GM19397 (cell line): Measurements from ENCODE around the gene SYT13.

ENCODE experiments used
- ATAC-seq: cut with Tn5 transposase; IDR thresholded peaks from one replicate; pipeline ENCODE4 v1.9.1; 2021; ENCODE audit warnings: mild to moderate bottlenecking, moderate library complexity; ENCODE audit not compliant: unreplicated experiment

The SYT13 gene, protein sequence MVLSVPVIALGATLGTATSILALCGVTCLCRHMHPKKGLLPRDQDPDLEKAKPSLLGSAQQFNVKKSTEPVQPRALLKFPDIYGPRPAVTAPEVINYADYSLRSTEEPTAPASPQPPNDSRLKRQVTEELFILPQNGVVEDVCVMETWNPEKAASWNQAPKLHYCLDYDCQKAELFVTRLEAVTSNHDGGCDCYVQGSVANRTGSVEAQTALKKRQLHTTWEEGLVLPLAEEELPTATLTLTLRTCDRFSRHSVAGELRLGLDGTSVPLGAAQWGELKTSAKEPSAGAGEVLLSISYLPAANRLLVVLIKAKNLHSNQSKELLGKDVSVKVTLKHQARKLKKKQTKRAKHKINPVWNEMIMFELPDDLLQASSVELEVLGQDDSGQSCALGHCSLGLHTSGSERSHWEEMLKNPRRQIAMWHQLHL

DNA sequence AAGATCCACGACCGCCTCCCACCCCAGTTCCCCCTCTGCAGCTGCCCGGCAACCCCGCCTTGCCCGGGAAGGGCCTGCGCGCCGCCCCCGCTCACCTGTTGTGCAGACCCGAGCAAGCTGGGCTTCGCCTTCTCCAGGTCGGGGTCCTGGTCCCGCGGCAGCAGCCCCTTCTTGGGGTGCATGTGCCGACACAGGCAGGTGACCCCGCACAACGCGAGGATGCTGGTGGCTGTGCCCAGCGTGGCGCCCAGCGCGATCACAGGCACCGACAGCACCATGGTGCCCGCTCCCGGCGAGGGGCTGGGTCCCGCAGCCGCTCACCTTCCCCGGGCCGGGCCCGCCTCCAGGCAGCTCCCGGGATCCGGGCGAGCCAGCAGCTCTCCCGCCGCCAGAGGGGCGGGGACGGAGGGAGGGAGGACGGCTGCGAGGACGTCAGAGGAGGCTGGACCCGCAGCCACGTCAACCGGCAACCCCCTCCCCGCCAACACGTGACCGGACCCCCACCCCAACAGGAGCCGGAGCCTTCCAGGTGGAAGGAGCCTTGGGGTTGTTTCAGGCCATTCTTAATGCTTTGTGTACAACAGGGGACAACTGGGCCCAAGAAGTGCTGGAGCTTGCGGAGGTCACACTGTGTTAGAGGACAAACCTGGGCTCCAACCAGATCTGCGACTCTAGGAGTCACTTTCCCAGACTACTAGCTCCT, at the start of gene SYT13:
Gene SYT13 (minus strand): TSS at position 412 of the 703 bp plus-strand sequence. CDS start 134 bp downstream, at position 278.
- ATAC-seq, result no peak

DNA sequence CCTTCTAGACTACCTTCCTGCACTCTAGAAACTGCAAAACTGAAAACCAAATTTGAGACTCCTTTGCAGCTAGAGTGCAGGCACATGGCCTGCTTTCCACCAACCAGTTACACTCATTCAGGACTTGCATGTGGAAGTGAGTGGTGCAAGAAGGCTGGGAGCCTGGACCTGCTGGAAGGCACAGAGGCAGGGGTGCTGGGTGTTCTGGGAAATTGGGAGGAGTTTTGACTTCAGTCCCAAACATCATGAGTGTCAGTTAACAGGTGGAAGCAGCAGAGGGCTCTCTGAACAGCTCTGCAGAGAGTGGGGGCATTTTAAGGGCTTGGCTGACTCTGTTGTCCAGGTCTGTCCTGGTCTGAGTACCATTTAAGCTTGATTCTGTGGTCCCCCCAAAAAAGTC, 49.3 kb upstream of the SYT13 start:
- no peak for ATAC-seq

DNA sequence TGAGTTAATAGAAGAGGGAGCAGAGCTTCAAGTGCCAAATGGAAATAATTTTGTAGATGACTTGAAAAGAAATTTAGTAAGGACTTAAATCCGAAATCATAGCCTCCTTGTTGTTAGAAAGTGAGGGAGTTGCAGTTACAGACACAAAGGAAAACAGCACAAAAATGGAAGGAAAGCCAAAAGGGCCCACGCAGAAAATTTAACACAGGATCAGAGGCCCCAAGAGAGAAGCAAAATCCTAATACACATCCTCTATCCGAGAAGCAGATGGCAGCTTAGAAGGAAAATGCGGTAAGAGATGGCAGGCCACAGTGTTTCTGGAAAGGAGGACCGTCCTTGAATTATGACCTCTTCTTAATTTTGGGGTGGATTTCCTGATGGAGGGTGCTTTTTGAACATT, 48.7 kb upstream of the SYT13 start:
- ATAC-seq, result no peak

DNA sequence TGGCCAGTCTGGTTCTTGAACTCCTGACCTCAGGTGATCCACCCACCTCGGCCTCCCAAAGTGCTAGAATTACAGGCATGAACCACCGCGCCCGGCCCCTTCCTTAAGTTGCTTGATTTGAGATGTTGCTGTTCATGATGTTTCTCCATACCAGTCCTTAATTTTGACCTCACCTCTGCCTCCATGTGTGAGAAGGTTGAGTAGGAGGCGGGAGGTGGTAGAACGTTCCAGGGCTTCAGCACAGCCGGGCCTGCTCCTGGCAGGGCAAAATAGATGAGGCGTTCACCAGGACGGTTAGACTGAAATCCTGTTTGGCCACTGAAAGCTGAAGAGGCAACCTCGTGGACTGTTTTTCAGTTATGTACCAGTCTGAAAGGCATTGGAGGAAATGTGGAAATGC, 48.3 kb upstream of the SYT13 start:
- no peak for ATAC-seq

DNA sequence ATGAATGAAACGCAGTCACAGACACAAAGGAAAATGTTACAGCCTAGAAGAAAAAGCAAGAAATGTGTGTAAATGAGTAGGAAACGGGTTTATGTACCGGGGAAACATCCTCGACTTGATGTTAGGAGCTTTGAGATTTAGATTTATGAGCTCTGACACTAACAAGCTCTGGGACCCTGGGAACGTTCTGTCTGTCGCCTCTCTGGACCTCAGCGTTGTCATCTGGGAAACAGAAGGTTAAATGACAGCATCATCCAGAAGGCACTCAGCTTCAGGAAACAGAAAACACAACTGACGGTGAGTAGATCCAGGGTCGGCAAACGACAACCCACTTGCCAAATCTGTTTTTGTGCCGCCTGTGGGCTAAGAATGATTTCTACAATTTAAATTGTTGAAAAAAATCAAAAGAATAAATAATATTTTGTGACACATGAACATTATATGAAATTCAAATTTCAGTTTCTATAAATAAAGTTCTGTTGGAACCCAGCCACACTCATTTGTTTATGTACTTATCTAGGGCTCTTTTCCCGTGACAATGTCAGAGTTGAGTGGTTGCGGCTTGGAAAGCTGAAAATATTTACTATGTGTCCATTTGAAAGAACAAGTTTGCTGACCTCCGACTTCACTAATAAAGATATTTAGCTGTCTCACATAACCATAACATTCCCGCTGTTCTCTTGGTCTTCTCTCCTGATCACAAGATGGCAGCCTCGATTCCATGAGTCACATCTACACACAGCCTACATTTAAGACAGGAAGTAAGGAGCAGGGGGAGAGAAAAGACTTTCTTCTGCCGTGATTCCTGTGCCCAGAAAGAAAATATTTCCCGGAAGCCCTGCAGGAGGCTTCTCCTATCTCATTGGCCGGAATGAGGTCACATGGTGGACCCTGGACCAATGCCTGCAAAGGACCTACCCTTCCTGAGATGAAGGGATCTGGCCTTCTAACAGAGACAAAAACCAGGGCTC, 47.1 kb upstream of the SYT13 start:
- ATAC-seq, result no peak

DNA sequence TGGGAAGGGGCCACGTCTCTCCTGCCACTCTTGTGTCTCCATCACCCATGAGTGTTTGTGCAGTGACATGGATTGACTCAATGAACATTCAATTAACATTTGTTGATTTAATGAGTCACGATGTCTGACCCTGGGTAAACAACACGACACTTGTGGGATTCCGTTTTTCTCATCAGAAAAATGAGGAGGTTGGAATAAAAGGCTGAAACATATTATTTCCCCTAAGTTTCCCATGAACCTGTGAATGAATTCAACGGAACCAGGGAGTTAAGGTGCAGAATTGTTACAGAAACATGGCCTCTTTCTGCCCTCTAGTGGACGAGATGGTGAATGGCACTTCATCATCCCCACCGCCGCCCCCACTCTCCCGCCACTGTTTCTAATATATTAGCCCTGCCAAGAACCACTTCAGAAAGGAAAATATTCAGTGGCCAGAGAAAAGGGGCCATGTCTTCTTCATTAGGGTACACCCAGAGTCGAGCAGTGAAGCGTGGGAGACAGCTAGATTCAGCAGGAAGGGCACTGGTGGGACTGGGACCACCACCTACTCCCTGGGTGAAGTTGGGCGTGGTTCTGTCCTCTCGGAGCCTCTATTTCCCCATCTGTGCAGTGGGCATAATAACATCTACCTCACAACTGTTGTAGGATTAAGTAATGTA, 46.3 kb upstream of the SYT13 start:
- ATAC-seq, result no peak

DNA sequence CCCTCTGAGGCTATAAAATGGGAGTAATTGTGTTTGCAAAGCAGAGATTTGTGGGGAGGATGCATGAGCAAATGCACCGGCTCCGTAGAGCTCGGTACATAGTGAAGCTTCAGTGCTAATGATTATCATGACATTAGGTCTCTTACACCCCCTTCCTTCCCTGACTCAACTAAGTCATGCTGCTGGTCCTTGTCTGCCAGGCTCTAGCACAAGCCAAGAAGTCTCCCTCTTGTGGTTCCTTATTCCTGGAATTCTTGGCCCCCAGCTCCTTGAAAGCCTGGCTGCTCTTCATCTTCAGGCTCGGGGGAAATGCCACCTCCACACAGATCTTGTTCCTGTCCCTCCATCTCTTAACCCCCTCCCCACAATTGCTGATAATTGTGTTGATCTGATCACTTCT, 45.7 kb upstream of the SYT13 start:
- ATAC-seq, result no peak

DNA sequence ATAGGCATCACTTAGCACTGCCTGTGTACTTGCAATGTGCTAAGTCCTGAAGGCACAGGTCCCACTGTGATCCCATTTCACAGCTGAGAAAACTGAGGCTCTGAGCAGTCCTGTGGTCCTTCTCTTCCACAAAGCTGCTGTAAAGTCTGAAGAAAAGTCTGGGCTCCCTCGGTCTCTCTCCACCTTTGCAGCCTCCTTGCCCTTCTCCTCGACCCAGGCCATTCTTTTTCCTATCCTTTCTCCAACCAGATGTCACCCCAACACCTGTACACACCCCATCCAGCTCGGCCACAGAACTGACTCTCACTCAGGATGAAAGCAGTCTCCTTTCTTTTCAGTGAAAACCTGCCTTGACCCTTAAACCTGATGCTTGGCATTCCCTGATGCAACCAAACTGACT, 42.6 kb upstream of the SYT13 start:
- ATAC-seq, result no peak

DNA sequence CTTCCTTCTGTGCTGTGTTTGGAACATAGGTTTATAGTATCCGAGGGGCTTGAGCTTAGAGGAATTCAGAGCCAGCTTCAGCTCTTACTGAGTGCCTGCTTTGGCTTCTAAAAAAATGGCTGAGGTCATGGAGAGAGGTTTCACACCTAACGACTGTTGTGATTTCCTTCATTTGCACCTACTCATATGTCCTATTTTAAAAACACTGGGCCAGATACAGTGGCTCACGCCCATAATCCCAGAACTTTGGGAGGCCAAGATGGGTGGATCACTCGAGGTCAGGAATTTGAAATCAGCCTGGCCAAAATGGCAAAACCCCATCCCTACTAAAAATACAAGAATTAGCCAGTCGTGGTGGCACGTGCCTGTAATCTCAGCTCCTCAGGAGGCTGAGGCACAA, 38.3 kb upstream of the SYT13 start:
- no peak for ATAC-seq

DNA sequence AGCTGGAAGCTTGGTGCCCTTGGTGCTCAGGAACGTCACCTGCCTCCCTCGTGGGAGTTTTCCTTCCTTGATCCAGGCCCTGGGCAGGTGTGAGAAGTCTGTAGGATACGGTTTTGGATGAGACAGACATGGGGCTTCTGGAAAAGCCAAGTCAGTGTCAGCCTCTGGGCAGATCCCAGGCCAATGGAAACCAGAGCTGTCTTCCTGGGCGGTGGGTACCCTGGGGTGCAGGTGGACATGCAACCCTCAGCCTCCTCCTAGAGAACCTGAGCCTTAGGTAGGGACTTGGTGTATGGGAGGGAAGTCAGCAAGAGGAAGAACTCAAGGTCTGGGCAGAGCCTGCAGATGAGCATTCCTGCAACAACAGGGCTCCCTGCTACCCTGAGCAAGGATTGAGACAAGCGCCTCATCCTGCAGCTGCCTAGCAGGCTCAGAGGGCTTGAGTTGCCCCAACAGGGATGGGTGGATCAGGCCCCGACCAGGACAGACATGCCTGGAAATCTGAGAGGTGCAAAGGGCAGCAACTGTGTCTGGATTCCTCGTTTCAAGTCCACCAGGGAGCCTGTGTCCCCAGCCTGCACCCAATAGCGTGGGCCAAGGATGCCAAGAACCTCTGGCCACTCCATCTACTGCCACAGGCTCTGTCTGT, 37.6 kb upstream of the SYT13 start:
- ATAC-seq, result no peak

DNA sequence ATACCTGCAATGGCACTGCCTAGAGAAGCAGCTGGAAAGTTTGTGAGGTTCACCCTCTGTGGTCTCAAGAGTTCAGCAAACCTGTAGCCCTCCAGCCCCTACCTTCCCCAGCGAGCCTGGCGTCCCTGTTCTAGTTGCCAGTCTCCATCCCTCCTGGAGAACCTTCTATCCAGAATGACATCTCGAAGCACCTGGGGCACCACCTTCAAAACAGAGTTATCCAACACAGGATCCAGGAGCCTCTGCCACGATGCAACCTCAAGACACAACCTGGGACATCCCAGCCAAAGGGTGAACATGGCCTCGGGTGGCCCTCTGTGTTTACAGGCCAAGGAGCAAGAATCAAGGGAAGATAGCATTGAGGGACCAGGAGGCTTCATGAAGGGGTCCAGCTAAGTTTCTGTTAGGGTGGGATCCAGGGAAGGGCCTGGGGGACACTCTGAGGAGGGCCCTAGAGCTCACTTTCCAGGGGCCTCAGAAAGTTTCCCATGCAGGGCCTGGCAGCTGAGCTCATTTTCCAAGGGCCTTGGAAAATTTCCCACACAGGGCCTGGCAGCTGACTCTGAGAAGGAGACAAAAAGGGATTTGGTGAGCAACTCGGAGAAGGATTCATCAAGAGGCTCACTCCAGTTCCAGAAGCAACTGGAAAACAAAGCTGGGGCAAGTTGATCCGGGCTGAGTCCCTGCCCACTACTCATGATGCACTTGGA, 36.9 kb upstream of the SYT13 start:
- no peak for ATAC-seq

DNA sequence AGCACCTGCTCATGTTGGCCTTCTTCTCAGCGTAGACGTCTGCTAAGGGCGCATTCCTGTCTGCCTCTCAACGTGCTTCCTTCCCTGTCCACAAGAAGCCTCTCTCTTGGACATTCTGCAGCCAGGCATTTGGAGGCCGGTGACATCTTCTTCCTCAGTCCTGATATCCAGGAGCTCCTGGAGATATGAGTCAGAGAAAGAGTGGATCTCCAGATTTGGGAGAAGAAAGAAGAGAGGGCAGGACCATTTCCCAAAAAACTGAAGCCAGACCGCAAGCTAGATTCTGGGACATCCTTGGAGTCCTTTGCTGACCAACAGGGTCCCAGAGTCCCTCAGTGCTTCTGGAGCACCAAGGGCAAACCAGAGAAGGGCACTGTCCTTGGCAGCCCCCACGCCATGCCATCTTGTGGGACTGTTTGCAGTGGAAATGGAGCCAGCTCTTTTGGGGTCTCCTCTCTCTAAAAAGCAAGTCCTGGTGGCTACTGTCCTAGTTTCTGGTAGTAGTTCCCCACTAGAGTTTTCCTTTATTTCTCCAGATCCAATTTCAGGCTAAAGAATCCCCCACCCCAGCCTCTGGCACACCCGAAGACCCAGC, 36.1 kb upstream of the SYT13 start:
- ATAC-seq, result no peak

DNA sequence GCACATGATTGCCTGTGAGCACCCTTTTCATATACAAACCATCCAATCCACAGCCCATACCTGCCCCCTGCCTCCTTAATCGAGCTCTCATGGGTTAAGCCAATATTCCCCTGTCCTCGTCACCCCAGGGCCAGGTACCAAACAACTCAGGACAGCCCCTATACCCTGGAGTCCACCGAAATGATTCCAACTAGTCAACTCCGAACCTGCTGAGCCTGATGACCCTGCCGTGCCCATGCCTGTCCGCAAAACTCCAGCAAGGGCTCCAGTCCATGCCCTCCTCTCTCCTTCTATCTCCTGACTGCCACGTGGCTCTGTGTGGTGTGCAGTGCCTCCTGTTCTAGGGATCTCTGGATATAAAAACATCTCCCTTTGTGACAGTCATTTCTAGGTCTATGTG, 35.5 kb upstream of the SYT13 start:
- ATAC-seq, result no peak

DNA sequence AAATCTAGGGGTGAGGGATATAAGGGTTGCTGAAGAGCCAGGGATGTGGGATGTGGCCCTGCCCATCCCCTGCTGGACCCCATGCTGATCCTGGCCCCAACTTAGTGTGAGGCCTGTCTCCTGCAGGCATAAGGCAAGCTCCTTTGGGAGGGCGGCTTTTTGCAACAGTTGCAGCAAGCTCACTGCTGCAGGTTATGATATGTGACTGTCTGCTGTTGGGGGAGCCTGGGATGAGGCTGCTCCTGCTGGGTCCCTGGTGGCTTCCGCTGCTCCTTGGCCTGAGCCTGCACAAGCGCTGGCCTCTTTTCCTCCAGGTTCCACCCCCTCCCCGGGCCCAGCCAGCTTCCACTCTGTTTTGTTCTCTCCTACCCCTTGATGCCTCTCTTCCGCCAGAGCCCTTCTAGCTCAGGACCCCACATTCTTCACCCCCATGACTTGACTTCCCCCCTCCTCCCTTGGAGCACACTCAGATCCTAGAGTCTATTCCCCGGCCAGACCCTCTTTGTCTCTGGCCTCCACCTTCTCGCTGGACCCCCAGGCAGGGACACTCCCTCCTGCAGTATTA, 35.0 kb upstream of the SYT13 start:
- no peak for ATAC-seq

DNA sequence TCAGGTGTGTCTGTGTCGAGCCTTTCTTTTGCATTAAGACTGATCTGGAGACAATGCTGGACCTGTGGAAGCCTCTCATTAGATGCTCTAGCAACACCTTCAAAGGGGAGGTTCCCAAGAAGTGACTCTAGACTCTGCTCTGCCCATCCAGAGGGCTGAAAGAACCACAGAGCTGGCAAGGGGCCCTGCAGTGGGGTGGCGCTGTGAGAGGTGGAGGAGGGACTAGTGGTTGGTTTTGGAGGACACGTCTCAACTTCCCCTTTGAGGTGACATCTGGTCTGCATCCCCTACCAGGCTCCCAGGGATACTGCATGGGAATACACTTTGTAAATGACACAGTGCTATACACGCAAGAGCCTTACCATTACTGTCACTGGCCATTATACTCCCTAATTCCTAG, 34.2 kb upstream of the SYT13 start:
- ATAC-seq, result no peak

DNA sequence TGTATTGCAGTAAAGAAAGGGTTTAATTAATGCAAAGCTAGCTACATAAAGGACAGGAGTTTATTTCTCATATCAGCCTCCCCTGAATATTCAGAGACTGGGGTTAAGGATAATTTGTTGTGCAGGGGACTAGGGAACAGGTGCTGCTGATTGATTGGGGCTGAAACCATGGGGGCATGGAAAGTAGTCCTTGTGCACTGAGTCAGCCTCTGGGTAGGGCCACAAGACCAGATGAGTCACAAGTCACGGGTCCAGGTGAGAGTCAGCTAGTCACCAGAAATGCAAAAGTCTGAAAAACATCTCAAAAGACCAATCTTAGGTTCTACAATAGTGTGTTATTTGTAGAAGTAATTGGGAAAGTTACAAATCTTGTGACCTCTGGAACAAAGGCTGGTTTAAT, 32.9 kb upstream of the SYT13 start:
- ATAC-seq, result no peak

DNA sequence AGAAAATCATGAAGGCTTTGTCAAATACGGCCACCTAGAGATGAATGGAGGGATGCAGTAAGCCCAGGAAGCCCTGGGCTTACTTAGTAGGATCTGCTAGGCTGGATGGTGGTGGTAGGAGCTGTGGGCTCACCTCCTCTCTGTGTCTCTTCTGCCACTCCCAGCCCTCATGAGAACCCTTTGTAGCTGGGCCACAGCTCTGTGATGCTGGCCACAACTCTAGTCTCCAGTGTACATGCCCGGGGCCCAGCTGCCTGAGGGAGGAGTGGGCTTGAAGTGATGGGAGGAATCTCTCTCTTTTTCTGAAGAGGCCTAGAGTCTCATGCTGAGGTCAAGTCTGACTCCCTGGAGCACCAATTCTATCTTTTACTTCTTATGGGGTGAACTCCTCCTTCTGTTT, 32.4 kb upstream of the SYT13 start:
- no peak for ATAC-seq

DNA sequence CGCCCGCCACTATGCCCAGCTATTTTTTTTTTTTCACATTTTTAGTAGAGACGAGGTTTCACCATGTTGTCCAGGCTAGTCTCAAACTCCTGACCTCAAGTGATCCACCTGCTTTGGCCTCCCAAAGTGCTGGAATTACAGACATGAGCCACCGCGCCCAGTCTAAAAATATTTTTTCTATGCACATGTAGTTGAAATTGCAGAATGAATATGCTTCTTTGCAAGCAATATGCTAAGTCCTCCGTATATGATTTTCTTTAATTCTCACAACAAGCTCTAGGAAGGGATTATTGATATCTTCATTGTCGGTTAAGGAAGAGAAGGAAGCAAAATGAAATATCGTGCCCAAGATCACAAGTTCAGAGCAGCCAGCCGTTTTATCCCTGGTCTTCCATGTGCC, 30.1 kb upstream of the SYT13 start:
- no peak for ATAC-seq

DNA sequence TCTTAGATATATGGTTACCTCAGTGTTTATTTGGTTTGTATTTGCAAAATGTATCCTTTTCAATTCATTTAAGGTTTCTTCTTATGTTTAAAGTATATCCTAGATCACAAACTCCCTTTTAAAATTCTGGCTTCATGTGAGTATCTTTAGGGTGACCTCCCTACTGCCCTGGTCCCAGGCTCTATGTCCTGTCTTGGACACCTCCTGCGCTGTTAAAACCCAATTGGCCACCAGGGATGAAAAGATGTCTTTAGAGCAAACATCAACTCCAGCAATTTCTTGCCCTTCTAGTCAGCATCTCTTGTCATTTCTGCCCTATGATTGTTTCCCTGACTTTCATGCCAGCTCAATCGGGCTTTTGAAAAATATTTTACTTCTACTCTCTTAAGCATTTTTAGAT, 28.8 kb upstream of the SYT13 start:
- no peak for ATAC-seq
